HUES6 (cell line): ENCODE results near the gene RPP30.
A peak's percentile ranks its signal among the peaks of the same experiment; 100 is the strongest.

Experiments
- H3K27ac ChIP-seq: 2 replicates; pipeline ENCODE4 v1.7.0; 2013; ENCODE audit warnings: low read depth, mild to moderate bottlenecking, low read length, inconsistent platforms
- H3K27me3 ChIP-seq: 2 replicates; pipeline ENCODE4 v1.6.1; 2013; ENCODE audit warnings: low read length; ENCODE audit not compliant: control insufficient read depth, insufficient read depth
- H3K36me3 ChIP-seq: 2 replicates; pipeline ENCODE4 v1.6.1; 2013; ENCODE audit warnings: low read length; ENCODE audit not compliant: control insufficient read depth, insufficient read depth
- H3K4me1 ChIP-seq: 2 replicates; pipeline ENCODE4 v1.6.1; 2013; ENCODE audit warnings: low read length; ENCODE audit not compliant: control insufficient read depth, insufficient read depth
- H3K4me3 ChIP-seq: 2 replicates; pipeline ENCODE4 v1.5.1; 2013; ENCODE audit warnings: low read depth, low read length
- H3K9ac ChIP-seq: one replicate; pipeline ENCODE4 v1.6.1; 2013; ENCODE audit warnings: mild to moderate bottlenecking, low read length
- H3K9me3 ChIP-seq: 2 replicates; pipeline ENCODE4 v1.6.1; 2013; ENCODE audit warnings: low read depth, low read length; ENCODE audit not compliant: control insufficient read depth, insufficient read depth

The RPP30 gene

DNA sequence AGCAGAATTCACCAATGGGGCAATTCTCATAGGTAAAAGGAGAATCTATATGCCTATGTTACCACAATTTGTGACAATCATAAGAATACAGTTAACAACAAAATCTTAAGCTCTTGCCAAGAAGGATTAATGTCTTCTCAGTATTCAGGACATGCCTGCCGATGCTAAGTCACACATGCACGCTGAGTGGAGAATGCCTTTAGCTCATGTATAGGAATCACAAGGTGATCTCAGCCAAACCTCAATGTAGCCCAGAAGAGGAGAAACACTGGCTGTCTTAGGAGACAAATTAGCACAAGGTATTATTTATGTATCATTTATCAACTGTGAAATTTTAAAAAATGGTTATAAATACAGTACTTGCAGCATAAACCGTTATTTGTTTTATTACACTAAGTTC is 16.6 kb upstream of the RPP30 start:
- no peak overlapping the region for H3K9ac ChIP-seq
- peak overlapping the region; percentile 97 for H3K4me3 ChIP-seq
- H3K36me3 ChIP-seq = no peaks in the 10 kb centered on the region; the same call in 1 of the 2 replicates
- peaks cover 48% of the 10 kb centered on the region for H3K27me3 ChIP-seq
- H3K4me1 ChIP-seq = no peaks in the 10 kb centered on the region
- H3K9me3 ChIP-seq = peaks cover 26% of the 10 kb centered on the region; the same call in 1 of the 2 replicates
- no peak overlapping the region for H3K27ac ChIP-seq

- H3K9me3 ChIP-seq = peaks cover 15% of the 10 kb centered on the region; the same call in 1 of the 2 replicates
- H3K9ac ChIP-seq = peak overlapping the region; percentile 4
- H3K36me3 ChIP-seq = no peaks in the 10 kb centered on the region; the same call in 1 of the 2 replicates
- peak overlapping the region; percentile 97 for H3K4me3 ChIP-seq
- peaks cover 48% of the 10 kb centered on the region for H3K27me3 ChIP-seq
- H3K4me1 ChIP-seq = no peaks in the 10 kb centered on the region
- H3K27ac ChIP-seq = no peak overlapping the region
Measured at GRCh38 chr10:90856261-90856660, 15.5 kb upstream of the RPP30 start.

GRCh38 chr10:90856964-90857634 is 14.7 kb upstream of the RPP30 start:
- Histone ChIP-seq H3K4me1 (no peaks in the 10 kb centered on the region; the same call in 1 of the 2 replicates), H3K27ac (no peak overlapping the region; the same call in 1 of the 2 replicates), H3K27me3 (peaks cover 48% of the 10 kb centered on the region), H3K4me3 (peak overlapping the region; percentile 97), H3K36me3 (no peaks in the 10 kb centered on the region; the same call in 1 of the 2 replicates), H3K9me3 (peaks cover 8% of the 10 kb centered on the region; the same call in 1 of the 2 replicates), H3K9ac (peak overlapping the region; percentile 78)

- Histone ChIP-seq H3K4me3 (peak within 1 kb of the TSS; percentile 97), H3K27me3 (peaks cover 48% of the 10 kb centered on the region), H3K27ac (no peak within 1 kb of the TSS; the same call in 1 of the 2 replicates), H3K36me3 (no peaks in the 10 kb centered on the region; the same call in 1 of the 2 replicates), H3K9me3 (peaks cover 2% of the 10 kb centered on the region; the same call in 1 of the 2 replicates), H3K9ac (peak within 1 kb of the TSS; percentile 78), H3K4me1 (no peaks in the 10 kb centered on the region; the same call in 1 of the 2 replicates)
Measured at GRCh38 chr10:90857635-90858460, 13.9 kb upstream of the RPP30 start, which contains the start of gene HTR7. HTR7 (minus strand) TSS chr10:90858039; CDS start chr10:90857671, 368 bp downstream.

DNA sequence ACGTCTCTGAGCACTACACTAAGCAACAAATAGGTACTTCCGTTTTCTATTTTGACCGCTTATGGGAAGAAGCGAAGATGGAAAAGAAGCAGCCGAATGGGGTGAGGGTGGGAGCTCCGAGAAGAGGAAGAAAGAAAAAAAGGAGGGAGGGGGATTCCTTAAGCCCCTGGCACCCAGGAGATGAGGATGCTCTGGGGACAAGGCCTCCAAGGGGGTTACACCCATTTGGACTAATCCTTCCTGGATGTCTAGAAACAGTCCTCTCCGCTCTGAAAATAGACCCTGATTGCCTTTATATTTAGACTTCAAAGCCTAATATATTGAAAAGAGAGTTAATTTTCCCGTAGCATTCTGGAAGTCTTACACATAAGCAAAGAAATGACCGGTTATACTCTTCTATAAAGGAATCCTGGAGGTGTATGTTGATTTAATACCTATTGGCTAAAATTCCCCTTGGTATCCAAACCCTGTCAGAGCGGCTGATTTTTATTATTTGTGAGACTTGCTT is 13.3 kb upstream of the RPP30 start:
- Histone ChIP-seq H3K36me3 (no peaks in the 10 kb centered on the region), H3K4me1 (no peaks in the 10 kb centered on the region; the same call in 1 of the 2 replicates), H3K9ac (peak overlapping the region; percentile 58), H3K27ac (no peak overlapping the region; the same call in 1 of the 2 replicates), H3K27me3 (peaks cover 48% of the 10 kb centered on the region), H3K9me3 (no peaks in the 10 kb centered on the region), H3K4me3 (peak overlapping the region; percentile 97)

DNA sequence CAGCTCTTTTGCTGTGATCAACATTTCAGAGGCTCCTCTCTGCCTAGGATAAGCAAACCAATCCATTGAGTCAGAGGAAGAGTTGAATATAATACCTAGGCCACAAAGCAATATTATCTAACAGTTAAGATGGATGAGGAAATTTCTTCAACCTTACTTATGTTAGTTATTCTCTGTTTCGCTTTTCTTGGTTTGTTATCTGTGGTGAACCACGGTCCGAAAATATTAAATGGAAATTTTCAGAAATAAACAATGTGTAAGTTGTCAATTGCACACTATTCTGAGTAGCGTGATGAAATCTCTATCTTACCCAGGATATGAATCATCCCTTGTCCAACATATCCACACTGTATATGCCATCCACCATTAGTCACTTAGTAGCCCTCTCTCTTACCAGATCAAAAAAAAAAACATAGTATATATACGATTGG is 12.4 kb upstream of the RPP30 start:
- Histone ChIP-seq H3K4me3 (no peak overlapping the region), H3K27ac (no peak overlapping the region), H3K9me3 (no peaks in the 10 kb centered on the region), H3K36me3 (no peaks in the 10 kb centered on the region), H3K9ac (no peak overlapping the region), H3K27me3 (peaks cover 48% of the 10 kb centered on the region), H3K4me1 (no peaks in the 10 kb centered on the region; the same call in 1 of the 2 replicates)

GRCh38 chr10:90860790-90861189 is 11.0 kb upstream of the RPP30 start:
- H3K4me3 ChIP-seq = no peak overlapping the region
- no peaks in the 10 kb centered on the region; the same call in 1 of the 2 replicates for H3K4me1 ChIP-seq
- peaks cover 35% of the 10 kb centered on the region for H3K27me3 ChIP-seq
- no peaks in the 10 kb centered on the region for H3K9me3 ChIP-seq
- H3K9ac ChIP-seq = no peak overlapping the region
- H3K36me3 ChIP-seq = no peaks in the 10 kb centered on the region
- H3K27ac ChIP-seq = no peak overlapping the region

- Histone ChIP-seq H3K27me3 (peaks cover 17% of the 10 kb centered on the region), H3K27ac (no peak overlapping the region), H3K9me3 (no peaks in the 10 kb centered on the region), H3K4me1 (no peaks in the 10 kb centered on the region; the same call in 1 of the 2 replicates), H3K4me3 (no peak overlapping the region), H3K36me3 (no peaks in the 10 kb centered on the region), H3K9ac (no peak overlapping the region)
Measured at GRCh38 chr10:90862908-90863514, 8.8 kb upstream of the RPP30 start.

GRCh38 chr10:90865401-90865800 is 6.4 kb upstream of the RPP30 start:
- H3K36me3 ChIP-seq = no peaks in the 10 kb centered on the region
- no peak overlapping the region for H3K9ac ChIP-seq
- no peak overlapping the region for H3K4me3 ChIP-seq
- H3K4me1 ChIP-seq = peaks cover under 1% of the 10 kb centered on the region; the same call in 1 of the 2 replicates
- H3K27ac ChIP-seq = no peak overlapping the region
- H3K9me3 ChIP-seq = peaks cover 5% of the 10 kb centered on the region; the same call in 1 of the 2 replicates
- H3K27me3 ChIP-seq = no peaks in the 10 kb centered on the region; the same call in 1 of the 2 replicates

- H3K9ac ChIP-seq = no peak overlapping the region
- H3K27me3 ChIP-seq = no peaks in the 10 kb centered on the region; the same call in 1 of the 2 replicates
- H3K4me3 ChIP-seq = no peak overlapping the region
- H3K9me3 ChIP-seq = peaks cover 5% of the 10 kb centered on the region; the same call in 1 of the 2 replicates
- no peak overlapping the region for H3K27ac ChIP-seq
- H3K36me3 ChIP-seq = no peaks in the 10 kb centered on the region
- peaks cover 7% of the 10 kb centered on the region; the same call in 1 of the 2 replicates for H3K4me1 ChIP-seq
Measured at GRCh38 chr10:90866050-90866598, 5.7 kb upstream of the RPP30 start.
